ENCODE measurements around the gene TRPC4AP. TPM values are rescaled to one million over a fixed set of nuclear protein-coding genes. Genes with fewer than 3 reads are reported as not detected.
"Not testable (repeated sequence)": the region's sequence is repeated elsewhere in the genome, so short reads cannot be mapped to it uniquely, and the experiment has no call there.

TRPC4AP gene
- total and polyA plus RNA-seq, 10 of the 15 experiments (the other 5 are each of a cell fraction or from before 2014, with no cell fraction given), result 1.1 to 61.7 (median 41.2) TPM

DNA sequence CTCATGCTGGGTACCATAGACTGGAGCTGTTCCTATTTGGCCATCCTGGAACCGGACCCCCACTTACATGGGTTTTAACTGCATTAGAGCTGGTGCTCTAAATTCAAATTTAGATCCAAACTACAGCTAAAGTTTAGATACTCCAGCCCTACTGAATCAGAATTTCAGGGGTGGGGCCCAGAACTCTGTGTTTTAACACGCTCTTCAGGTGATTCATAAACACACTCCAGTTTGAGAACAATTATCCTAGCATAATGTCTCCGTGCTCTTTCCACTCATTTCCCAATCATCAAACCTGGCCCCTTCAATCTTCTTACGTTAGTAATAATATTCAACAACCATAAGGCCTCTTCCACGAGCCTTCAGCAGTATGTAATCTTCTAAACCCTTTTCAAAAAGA, 15.3 kb downstream of the TRPC4AP start:
- Histone ChIP-seq H3K27me3 (replicated peaks in 1 of 2; ENCODE audit: control insufficient read depth in 2 of 2, insufficient read depth in 2 of 2, low read length in 1 of 2) (no peaks in the 10 kb centered on the region), H3K36me3 (ENCODE audit: control insufficient read depth in 2 of 2, insufficient read depth in 2 of 2, low read length in 1 of 2) (peaks cover 4 to 15% of the 10 kb centered on the region in 2 experiments), H2AFZ (ENCODE audit: control insufficient read depth, low read depth, low read length) (no peak overlapping the region), H3K4me3 (no peak overlapping the region), H4K20me1 (ENCODE audit: control insufficient read depth, insufficient read depth) (no peaks in the 10 kb centered on the region; the same call in 1 of the 2 replicates), H3K27ac (ENCODE audit: control insufficient read depth, insufficient read depth) (no peak overlapping the region), H3K4me1 (ENCODE audit: control insufficient read depth, insufficient read depth, low read length) (no peaks in the 10 kb centered on the region), H3K9me3 (replicated peaks; ENCODE audit: control insufficient read depth, insufficient read depth, low read length) (no peaks in the 10 kb centered on the region; the same call in 1 of the 3 replicates), H3K9ac (ENCODE audit: control insufficient read depth, insufficient read depth, low read length) (no peak overlapping the region), H3K79me2 (ENCODE audit: control insufficient read depth, insufficient read depth, low read length) (peaks cover 34% of the 10 kb centered on the region), H3K4me2 (ENCODE audit: control insufficient read depth, insufficient read depth) (no peak overlapping the region)
- DNase-seq (ENCODE audit: low read depth, low spot score) (no peak), FAIRE-seq (no peak), ATAC-seq (no peak)
- intact Hi-C loops (cut with micrococcal nuclease; ENCODE audit: unreplicated experiment) (no loop called here), in situ Hi-C loops (cut with MboI) (no loop called here)
- no TSS peak for BruUV-seq (replicated peaks)
- ChIA-PET POLR2A (interaction anchor here (0.6 kb wide), 1 partner anchor 1944 kb away, joined by 4 read pairs; no protein-coding TSS in a partner anchor), CTCF (interaction anchor here (1.2 kb wide), 1 partner anchor 14 kb away, joined by 3 read pairs; no protein-coding TSS in a partner anchor), SMC1A (ENCODE audit: uncharacterized antibody, unreplicated experiment) (no interaction called here), RAD21 (ENCODE audit: unreplicated experiment) (interaction anchor here (0.8 kb wide), 1 partner anchor 11 kb away, joined by 3 read pairs; no protein-coding TSS in a partner anchor)
- 95% methylated on average over 5 of the region's 5 CpGs for WGBS (ENCODE audit: insufficient coverage, insufficient replicate concordance, low lambda C conversion rate, missing lambda C conversion rate)
- TF ChIP-seq, protein P1, sequence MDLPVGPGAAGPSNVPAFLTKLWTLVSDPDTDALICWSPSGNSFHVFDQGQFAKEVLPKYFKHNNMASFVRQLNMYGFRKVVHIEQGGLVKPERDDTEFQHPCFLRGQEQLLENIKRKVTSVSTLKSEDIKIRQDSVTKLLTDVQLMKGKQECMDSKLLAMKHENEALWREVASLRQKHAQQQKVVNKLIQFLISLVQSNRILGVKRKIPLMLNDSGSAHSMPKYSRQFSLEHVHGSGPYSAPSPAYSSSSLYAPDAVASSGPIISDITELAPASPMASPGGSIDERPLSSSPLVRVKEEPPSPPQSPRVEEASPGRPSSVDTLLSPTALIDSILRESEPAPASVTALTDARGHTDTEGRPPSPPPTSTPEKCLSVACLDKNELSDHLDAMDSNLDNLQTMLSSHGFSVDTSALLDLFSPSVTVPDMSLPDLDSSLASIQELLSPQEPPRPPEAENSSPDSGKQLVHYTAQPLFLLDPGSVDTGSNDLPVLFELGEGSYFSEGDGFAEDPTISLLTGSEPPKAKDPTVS (IDR thresholded peaks at IDR 0.05; ENCODE audit: low read depth, low read length), result no peak
- TF ChIP-seq STAT3 (IDR thresholded peaks at IDR 0.05; ENCODE audit: low read depth, low read length) (no peak), CREM (IDR thresholded peaks at IDR 0.05; ENCODE audit: low read depth) (no peak), KDM1A (IDR thresholded peaks at IDR 0.05; ENCODE audit: borderline replicate concordance) (no peak), HDGF (IDR thresholded peaks at IDR 0.05) (no peak), ZNF384 (IDR thresholded peaks at IDR 0.05; ENCODE audit: borderline replicate concordance, low read depth, low read length) (no peak)
- TF ChIP-seq, protein P2, sequence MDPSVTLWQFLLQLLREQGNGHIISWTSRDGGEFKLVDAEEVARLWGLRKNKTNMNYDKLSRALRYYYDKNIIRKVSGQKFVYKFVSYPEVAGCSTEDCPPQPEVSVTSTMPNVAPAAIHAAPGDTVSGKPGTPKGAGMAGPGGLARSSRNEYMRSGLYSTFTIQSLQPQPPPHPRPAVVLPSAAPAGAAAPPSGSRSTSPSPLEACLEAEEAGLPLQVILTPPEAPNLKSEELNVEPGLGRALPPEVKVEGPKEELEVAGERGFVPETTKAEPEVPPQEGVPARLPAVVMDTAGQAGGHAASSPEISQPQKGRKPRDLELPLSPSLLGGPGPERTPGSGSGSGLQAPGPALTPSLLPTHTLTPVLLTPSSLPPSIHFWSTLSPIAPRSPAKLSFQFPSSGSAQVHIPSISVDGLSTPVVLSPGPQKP (IDR thresholded peaks at IDR 0.05; ENCODE audit: low read depth, low read length), result no peak

DNA sequence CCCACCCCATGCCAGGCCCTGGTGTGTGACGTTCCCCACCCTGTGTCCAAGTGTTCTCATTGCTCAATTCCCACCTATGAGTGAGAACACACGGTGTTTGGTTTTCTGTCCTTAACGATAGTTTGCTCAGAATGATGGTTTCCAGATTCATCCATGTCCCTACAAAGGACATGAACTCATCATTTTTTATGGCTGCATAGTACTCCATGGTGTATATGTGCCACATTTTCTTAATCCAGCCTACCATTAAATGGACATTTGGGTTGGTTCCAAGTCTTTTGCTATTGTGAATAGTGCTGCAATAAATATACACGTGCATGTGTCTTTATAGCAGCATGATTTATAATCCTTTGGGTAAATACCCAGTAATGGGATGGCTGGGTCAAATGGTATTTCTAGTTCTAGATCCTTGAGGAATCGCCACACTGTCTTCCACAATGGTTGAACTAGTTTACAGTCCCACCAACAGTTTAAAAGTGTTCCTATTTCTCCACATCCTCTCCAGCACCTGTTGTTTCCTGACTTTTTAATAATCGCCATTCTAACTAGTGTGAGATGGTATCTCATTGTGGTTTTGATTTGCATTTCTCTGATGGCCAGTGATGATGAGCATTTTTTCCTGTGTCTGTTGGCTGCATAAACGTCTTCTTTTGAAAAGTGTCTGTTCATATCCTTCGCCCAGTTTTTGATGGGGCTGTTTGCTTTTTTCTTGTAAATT, 21.0 kb downstream of the TRPC4AP start:
- intact Hi-C loops (cut with micrococcal nuclease; ENCODE audit: unreplicated experiment); H3K9ac ChIP-seq (ENCODE audit: control insufficient read depth, insufficient read depth, low read length); H3K27me3 ChIP-seq (replicated peaks in 1 of 2; ENCODE audit: control insufficient read depth in 2 of 2, insufficient read depth in 2 of 2, low read length in 1 of 2); BruUV-seq (replicated peaks); H3K4me2 ChIP-seq (ENCODE audit: control insufficient read depth, insufficient read depth); DNase-seq (ENCODE audit: low read depth, low spot score); in situ Hi-C loops (cut with MboI); ATAC-seq; POLR2A ChIA-PET; H2AFZ ChIP-seq (ENCODE audit: control insufficient read depth, low read depth, low read length); RAD21 ChIA-PET (ENCODE audit: unreplicated experiment); H3K36me3 ChIP-seq (ENCODE audit: control insufficient read depth in 2 of 2, insufficient read depth in 2 of 2, low read length in 1 of 2); H4K20me1 ChIP-seq (ENCODE audit: control insufficient read depth, insufficient read depth); FAIRE-seq; H3K27ac ChIP-seq (ENCODE audit: control insufficient read depth, insufficient read depth); H3K4me3 ChIP-seq; H3K9me3 ChIP-seq (replicated peaks; ENCODE audit: control insufficient read depth, insufficient read depth, low read length): not testable (repeated sequence)
- peaks cover 20% of the 10 kb centered on the region for H3K4me1 ChIP-seq (ENCODE audit: control insufficient read depth, insufficient read depth, low read length)
- H3K79me2 ChIP-seq (ENCODE audit: control insufficient read depth, insufficient read depth, low read length), result peaks cover 12% of the 10 kb centered on the region
- ChIA-PET SMC1A (ENCODE audit: uncharacterized antibody, unreplicated experiment) (interaction anchor here (2.9 kb wide), 1 partner anchor 14 kb away, joined by 10 read pairs; no protein-coding TSS in a partner anchor), CTCF (interaction anchor here (2.8 kb wide), 1 partner anchor 24 kb away, joined by 12 read pairs; no protein-coding TSS in a partner anchor)
- WGBS (ENCODE audit: insufficient coverage, insufficient replicate concordance, low lambda C conversion rate, missing lambda C conversion rate), result 89% methylated on average over 6 of the region's 8 CpGs

All from GM12878 (cell line).